ENCODE results near the gene KCNJ6. TPM values are rescaled to one million over a fixed set of nuclear protein-coding genes. Genes with fewer than 3 reads are reported as not detected.

Gene KCNJ6
- total and polyA plus RNA-seq, 10 of the 15 experiments (the other 5 are each of a cell fraction or from before 2014, with no cell fraction given): 0.03 to 0.07 (median 0.04) TPM; not detected in 7

GRCh38 chr21:37580666-37581065 lies 335.6 kb downstream of the KCNJ6 start:
- Histone ChIP-seq H3K27me3 (replicated peaks in 1 of 2; ENCODE audit: control insufficient read depth in 2 of 2, insufficient read depth in 2 of 2, low read length in 1 of 2) (no peaks in the 10 kb centered on the region), H3K27ac (ENCODE audit: control insufficient read depth, insufficient read depth) (no peak overlapping the region), H3K4me2 (ENCODE audit: control insufficient read depth, insufficient read depth) (no peak overlapping the region), H3K4me1 (ENCODE audit: control insufficient read depth, insufficient read depth, low read length) (no peaks in the 10 kb centered on the region), H3K4me3 (no peak overlapping the region), H3K79me2 (ENCODE audit: control insufficient read depth, insufficient read depth, low read length) (no peaks in the 10 kb centered on the region), H3K9me3 (replicated peaks; ENCODE audit: control insufficient read depth, insufficient read depth, low read length) (peaks cover 2% of the 10 kb centered on the region), H3K36me3 (ENCODE audit: control insufficient read depth in 2 of 2, insufficient read depth in 2 of 2, low read length in 1 of 2) (no peaks in the 10 kb centered on the region), H4K20me1 (ENCODE audit: control insufficient read depth, insufficient read depth) (no peaks in the 10 kb centered on the region), H3K9ac (ENCODE audit: control insufficient read depth, insufficient read depth, low read length) (no peak overlapping the region), H2AFZ (ENCODE audit: control insufficient read depth, low read depth, low read length) (no peak overlapping the region)
- ATAC-seq (no peak), FAIRE-seq (no peak), DNase-seq (ENCODE audit: low read depth, low spot score) (no peak)
- 58% methylated on average over 3 of the region's 3 CpGs for WGBS (ENCODE audit: insufficient coverage, insufficient replicate concordance, low lambda C conversion rate, missing lambda C conversion rate)
- ChIA-PET CTCF (no interaction called here), POLR2A (no interaction called here), RAD21 (ENCODE audit: unreplicated experiment) (no interaction called here), SMC1A (ENCODE audit: uncharacterized antibody, unreplicated experiment) (no interaction called here)
- intact Hi-C loops (cut with micrococcal nuclease; ENCODE audit: unreplicated experiment): no loop called here
- BruUV-seq (replicated peaks): no TSS peak
- in situ Hi-C loops (cut with MboI): no loop called here
- TF ChIP-seq ZBTB33 (IDR thresholded peaks at IDR 0.05): no peak
- no peak for TF ChIP-seq JUND (IDR thresholded peaks at IDR 0.05; ENCODE audit: low read depth, low read length)
- no peak for TF ChIP-seq NFYB (IDR thresholded peaks at IDR 0.05; ENCODE audit: insufficient read depth, low read depth, low read length)
- no peak for TF ChIP-seq PAX5 (IDR thresholded peaks at IDR 0.05; ENCODE audit: borderline replicate concordance, low read depth, low read length)
- no peak for TF ChIP-seq RB1 (IDR thresholded peaks at IDR 0.05; ENCODE audit: borderline replicate concordance)
- no peak for TF ChIP-seq EP300 (IDR thresholded peaks at IDR 0.05; ENCODE audit: borderline replicate concordance in 1 of 2, control insufficient read depth in 1 of 2, low read depth in 2 of 2, low read length in 2 of 2)
- no peak for TF ChIP-seq RCOR1 (conservative IDR thresholded peaks at IDR 0.05; ENCODE audit: low read depth, low read length)
- no peak for TF ChIP-seq RBBP5 (conservative IDR thresholded peaks at IDR 0.05)
- no peak for TF ChIP-seq BHLHE40 (IDR thresholded peaks at IDR 0.05; ENCODE audit: borderline replicate concordance in 1 of 2, low read depth in 2 of 2, low read length in 1 of 2)

All from GM12878 (cell line).